ENCODE data around the gene DNMT3L.
"Not testable (repeated sequence)": the region's sequence is repeated elsewhere in the genome, so short reads cannot be mapped to it uniquely, and the experiment has no call there.

DNA sequence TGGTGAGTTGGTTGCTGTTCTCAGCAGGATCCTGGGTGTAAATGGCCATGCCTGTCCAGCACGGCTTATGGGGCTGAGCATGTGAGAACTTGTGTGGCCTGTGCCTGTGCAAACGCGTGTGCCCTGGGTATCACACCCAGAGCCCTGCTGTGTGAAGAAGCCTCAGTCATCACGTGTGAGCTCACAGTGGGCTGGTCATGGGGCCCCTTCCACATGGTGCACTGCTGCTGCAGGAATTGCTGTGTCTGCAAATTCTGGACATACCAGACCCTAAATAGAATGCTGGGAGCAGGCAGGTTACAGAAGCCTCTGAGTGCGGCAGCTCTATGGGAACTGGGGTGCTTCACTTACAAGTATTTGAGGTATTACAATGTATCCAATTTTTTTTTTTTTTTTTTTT lies 38.4 kb downstream of the DNMT3L start:
- TF ChIP-seq, protein P1, sequence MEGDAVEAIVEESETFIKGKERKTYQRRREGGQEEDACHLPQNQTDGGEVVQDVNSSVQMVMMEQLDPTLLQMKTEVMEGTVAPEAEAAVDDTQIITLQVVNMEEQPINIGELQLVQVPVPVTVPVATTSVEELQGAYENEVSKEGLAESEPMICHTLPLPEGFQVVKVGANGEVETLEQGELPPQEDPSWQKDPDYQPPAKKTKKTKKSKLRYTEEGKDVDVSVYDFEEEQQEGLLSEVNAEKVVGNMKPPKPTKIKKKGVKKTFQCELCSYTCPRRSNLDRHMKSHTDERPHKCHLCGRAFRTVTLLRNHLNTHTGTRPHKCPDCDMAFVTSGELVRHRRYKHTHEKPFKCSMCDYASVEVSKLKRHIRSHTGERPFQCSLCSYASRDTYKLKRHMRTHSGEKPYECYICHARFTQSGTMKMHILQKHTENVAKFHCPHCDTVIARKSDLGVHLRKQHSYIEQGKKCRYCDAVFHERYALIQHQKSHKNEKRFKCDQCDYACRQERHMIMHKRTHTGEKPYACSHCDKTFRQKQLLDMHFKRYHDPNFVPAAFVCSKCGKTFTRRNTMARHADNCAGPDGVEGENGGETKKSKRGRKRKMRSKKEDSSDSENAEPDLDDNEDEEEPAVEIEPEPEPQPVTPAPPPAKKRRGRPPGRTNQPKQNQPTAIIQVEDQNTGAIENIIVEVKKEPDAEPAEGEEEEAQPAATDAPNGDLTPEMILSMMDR (conservative IDR thresholded peaks at IDR 0.05; ENCODE audit: low read length), result not testable (repeated sequence)
- TF ChIP-seq EZH2phosphoT487 (IDR thresholded peaks at IDR 0.05; ENCODE audit: borderline replicate concordance, low read depth, low read length), result not testable (repeated sequence)
